ENCODE measurements around the gene RELB.
"Not testable (repeated sequence)": the region's sequence is repeated elsewhere in the genome, so short reads cannot be mapped to it uniquely, and the experiment has no call there.

The RELB gene

DNA sequence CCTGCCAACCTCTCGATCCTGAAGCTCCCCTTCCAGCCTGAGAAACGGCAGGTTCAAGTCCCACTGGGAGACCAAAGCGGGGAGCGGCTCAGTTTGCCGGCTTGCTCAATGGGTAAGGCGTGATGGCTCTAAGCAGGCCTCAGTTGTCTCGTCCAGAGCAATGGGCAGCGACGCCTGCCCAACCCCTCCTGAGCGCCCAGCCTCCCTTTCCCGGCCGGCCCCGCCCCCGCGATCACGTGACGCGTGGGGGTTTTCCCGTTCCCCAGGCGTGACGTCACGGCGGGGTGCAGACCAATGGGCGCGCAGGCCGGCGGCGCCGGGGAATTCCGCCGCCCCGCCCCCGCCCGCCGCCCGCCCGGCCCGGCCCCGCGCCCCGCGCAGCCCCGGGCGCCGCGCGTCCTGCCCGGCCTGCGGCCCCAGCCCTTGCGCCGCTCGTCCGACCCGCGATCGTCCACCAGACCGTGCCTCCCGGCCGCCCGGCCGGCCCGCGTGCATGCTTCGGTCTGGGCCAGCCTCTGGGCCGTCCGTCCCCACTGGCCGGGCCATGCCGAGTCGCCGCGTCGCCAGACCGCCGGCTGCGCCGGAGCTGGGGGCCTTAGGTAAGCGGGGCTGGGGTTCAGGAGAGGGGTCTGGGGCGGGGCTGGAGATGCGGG, at the start of gene RELB:
Gene RELB, plus strand, starts transcription at position 378 of the 653 bp plus-strand sequence. Its CDS starts 116 bp downstream, at position 494.
- peak within 1 kb of the TSS; percentile 79 for H3K27ac Mint-ChIP-seq
- peak; percentile 83 for ATAC-seq
- peaks cover 18% of the 10 kb centered on the region for H3K4me1 Mint-ChIP-seq
- peaks cover 14% of the 10 kb centered on the region for H3K36me3 Mint-ChIP-seq
- no peaks in the 10 kb centered on the region for H3K27me3 Mint-ChIP-seq
- no peaks in the 10 kb centered on the region for H3K9me3 Mint-ChIP-seq
- H3K4me3 Mint-ChIP-seq: peak within 1 kb of the TSS; percentile 80

DNA sequence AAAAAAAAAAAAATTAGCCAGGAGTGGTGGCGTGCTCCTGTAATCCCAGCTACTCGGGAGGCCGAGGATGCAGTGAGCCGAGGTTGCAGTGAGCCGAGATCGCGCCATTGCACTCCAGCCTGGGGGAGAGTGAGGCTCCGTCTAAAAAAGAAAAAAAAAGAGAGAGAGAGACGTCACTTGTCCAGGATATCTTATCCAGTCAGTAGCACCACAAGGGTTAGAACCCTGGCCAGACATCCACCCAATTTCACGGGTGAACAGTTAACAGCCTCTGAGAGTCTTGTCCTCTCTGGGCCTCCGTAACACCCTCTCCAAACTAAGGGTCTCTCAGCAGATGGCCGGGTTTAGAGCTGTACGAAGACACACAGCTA, 47.0 kb upstream of the RELB start:
- H3K4me1 Mint-ChIP-seq: peaks cover 46% of the 10 kb centered on the region
- H3K36me3 Mint-ChIP-seq: no peaks in the 10 kb centered on the region
- H3K27ac Mint-ChIP-seq: peak overlapping the region; percentile 91
- peak overlapping the region; percentile 99 for H3K4me3 Mint-ChIP-seq
- H3K27me3 Mint-ChIP-seq: no peaks in the 10 kb centered on the region
- H3K9me3 Mint-ChIP-seq: no peaks in the 10 kb centered on the region
- ATAC-seq: peak; percentile 4

- peak; percentile 97 for ATAC-seq
- Mint-ChIP-seq H3K4me3 (peak within 1 kb of the TSS; percentile 99), H3K9me3 (no peaks in the 10 kb centered on the region), H3K36me3 (peaks cover 3% of the 10 kb centered on the region), H3K4me1 (peaks cover 52% of the 10 kb centered on the region), H3K27ac (peak within 1 kb of the TSS; percentile 91), H3K27me3 (no peaks in the 10 kb centered on the region)
These were observed 46.4 kb upstream of the RELB start, which contains the start of gene CLPTM1 for GRCh38 chr19:44954649-44955504. TSS of gene CLPTM1 (plus strand) at chr19:44955380. CDS start at chr19:44955396, 16 bp downstream.

GRCh38 chr19:44955505-44956439, 45.5 kb upstream of the RELB start:
- H3K4me1 Mint-ChIP-seq: peaks cover 61% of the 10 kb centered on the region
- H3K27me3 Mint-ChIP-seq: no peaks in the 10 kb centered on the region
- H3K9me3 Mint-ChIP-seq: no peaks in the 10 kb centered on the region
- H3K4me3 Mint-ChIP-seq: peak overlapping the region; percentile 99
- H3K27ac Mint-ChIP-seq: peak overlapping the region; percentile 91
- no peak for ATAC-seq
- peaks cover 12% of the 10 kb centered on the region for H3K36me3 Mint-ChIP-seq

DNA sequence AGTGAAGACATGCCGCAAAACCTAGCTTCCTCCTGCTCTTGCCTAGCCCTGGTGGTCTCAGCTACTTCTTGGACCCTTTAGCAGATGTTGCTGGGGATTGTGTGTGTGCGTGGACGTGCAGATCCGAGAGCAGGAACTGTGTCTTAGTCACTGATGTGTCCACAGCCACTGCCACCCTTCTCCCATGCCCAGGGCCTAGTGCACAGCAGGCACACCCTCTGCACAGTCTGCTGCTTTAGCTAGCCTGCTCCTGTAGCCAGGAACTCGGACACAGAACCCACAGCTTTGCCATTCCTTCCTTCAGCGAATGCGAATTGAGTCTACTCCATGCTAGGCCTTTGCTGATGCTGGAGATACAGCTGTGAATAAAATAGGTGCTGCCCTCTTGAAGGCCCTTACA, 43.7 kb upstream of the RELB start:
- Mint-ChIP-seq H3K4me3 (no peak overlapping the region), H3K36me3 (peaks cover 19% of the 10 kb centered on the region)
- no peak for ATAC-seq

DNA sequence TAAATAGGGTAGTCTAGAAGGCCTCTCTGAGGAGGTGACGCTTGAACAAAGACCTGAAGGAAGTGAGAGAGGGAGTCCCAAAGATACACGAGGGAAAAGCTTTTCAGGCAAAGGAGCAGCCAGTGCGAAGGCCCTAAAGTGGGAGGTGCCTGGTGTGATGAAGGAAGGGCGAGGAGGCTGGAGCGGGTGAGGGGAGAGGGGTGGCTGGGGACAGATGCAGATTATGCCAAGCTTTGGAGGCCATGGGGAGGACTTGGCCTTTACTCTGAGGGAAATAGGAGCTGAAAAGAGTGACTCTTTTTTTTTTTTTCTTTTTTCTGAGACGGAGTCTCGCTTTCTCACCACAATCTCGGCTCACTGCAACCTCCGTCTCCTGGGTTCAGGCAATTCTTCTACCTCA, 43.2 kb upstream of the RELB start:
- no peak for ATAC-seq
- Mint-ChIP-seq H3K36me3 (peaks cover 21% of the 10 kb centered on the region), H3K27me3 (no peaks in the 10 kb centered on the region), H3K27ac (peak overlapping the region; percentile 91), H3K9me3 (no peaks in the 10 kb centered on the region), H3K4me3 (no peak overlapping the region), H3K4me1 (peaks cover 74% of the 10 kb centered on the region)

More for the DNA sequence above, 43.7 kb upstream of the RELB start:
- no peaks in the 10 kb centered on the region for H3K9me3 Mint-ChIP-seq
- H3K27me3 Mint-ChIP-seq: no peaks in the 10 kb centered on the region
- peaks cover 72% of the 10 kb centered on the region for H3K4me1 Mint-ChIP-seq
- H3K27ac Mint-ChIP-seq: peak overlapping the region; percentile 91

- Mint-ChIP-seq H3K4me1 (peaks cover 67% of the 10 kb centered on the region), H3K36me3 (peaks cover 26% of the 10 kb centered on the region), H3K9me3 (no peaks in the 10 kb centered on the region), H3K27ac (peak overlapping the region; percentile 92), H3K4me3 (no peak overlapping the region), H3K27me3 (no peaks in the 10 kb centered on the region)
- no peak for ATAC-seq
These were observed 41.6 kb upstream of the RELB start for GRCh38 chr19:44959691-44960090.

GRCh38 chr19:44960906-44961728, 40.1 kb upstream of the RELB start:
- Mint-ChIP-seq H3K4me3 (peak overlapping the region; percentile 53), H3K27ac (peak overlapping the region; percentile 92), H3K4me1 (peaks cover 63% of the 10 kb centered on the region), H3K27me3 (no peaks in the 10 kb centered on the region), H3K36me3 (peaks cover 32% of the 10 kb centered on the region), H3K9me3 (no peaks in the 10 kb centered on the region)
- ATAC-seq: peak; percentile 90

DNA sequence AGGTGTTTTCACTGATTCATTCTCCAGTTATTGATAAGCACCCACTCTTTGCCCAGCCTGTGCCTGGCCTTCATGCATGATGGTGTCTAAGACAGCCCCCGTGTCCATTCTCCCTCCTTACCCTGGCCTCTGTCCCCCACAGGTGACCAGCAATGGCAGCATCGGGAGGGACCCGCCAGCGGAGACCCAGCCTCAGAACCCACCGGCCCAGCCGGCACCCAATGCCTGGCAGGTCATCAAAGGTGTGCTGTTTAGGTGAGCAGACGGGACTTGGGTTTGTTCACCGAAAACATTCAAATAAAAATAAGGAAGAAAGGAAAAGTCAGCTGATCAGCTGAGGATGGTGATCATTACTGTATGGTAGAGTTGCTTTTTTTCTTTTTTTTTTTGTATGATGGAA, 39.4 kb upstream of the RELB start:
- Mint-ChIP-seq H3K36me3 (peaks cover 36% of the 10 kb centered on the region), H3K4me3 (peak overlapping the region; percentile 53), H3K9me3 (no peaks in the 10 kb centered on the region), H3K4me1 (peaks cover 56% of the 10 kb centered on the region), H3K27me3 (no peaks in the 10 kb centered on the region), H3K27ac (peak overlapping the region; percentile 92)
- ATAC-seq: no peak

DNA sequence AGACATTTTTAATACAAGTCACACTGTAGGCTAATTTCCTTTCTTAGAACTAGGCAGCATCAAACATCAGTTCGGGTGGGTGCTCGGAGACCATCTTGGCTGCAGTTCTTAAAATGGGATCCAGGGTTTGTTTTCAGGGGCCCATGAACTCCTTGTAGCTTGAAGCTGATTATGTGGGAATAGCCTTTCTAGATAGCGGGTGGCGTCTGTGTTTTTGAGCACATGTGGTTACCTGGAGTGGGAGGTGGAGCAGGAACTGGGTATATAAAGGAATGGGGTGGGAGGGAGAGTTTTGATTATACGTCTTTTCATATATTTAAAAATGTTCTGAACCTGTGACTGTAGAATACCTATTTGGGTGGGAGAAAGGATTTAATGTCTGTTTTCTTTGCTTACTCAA, 33.1 kb upstream of the RELB start:
- Mint-ChIP-seq H3K36me3 (peaks cover 29% of the 10 kb centered on the region), H3K27ac (no peak overlapping the region), H3K9me3 (no peaks in the 10 kb centered on the region), H3K27me3 (no peaks in the 10 kb centered on the region), H3K4me3 (no peak overlapping the region), H3K4me1 (peaks cover 7% of the 10 kb centered on the region)
- ATAC-seq: no peak

DNA sequence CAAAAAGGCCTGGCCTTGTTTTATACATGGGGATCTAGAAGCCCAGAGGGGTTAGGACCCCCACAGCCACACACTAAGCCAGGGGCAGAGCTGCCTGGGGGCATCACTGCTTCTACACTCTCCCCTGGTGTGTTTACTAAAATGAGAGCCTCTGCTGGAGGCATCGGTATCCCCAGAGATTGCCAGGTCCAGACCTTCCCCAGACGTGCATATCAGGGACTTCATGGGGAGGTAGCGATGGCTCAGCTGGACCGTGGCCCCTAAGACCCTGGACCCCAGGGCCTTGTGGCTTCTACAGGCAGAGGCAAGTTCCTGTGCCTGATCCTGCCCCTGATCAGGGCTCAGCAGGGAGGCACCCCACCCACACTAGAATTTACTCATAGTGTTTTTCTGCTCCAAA, 32.6 kb upstream of the RELB start:
- H3K9me3 Mint-ChIP-seq: no peaks in the 10 kb centered on the region
- H3K27me3 Mint-ChIP-seq: no peaks in the 10 kb centered on the region
- H3K4me1 Mint-ChIP-seq: peaks cover 12% of the 10 kb centered on the region
- no peak overlapping the region for H3K27ac Mint-ChIP-seq
- no peak for ATAC-seq
- H3K36me3 Mint-ChIP-seq: peaks cover 34% of the 10 kb centered on the region
- H3K4me3 Mint-ChIP-seq: no peak overlapping the region

DNA sequence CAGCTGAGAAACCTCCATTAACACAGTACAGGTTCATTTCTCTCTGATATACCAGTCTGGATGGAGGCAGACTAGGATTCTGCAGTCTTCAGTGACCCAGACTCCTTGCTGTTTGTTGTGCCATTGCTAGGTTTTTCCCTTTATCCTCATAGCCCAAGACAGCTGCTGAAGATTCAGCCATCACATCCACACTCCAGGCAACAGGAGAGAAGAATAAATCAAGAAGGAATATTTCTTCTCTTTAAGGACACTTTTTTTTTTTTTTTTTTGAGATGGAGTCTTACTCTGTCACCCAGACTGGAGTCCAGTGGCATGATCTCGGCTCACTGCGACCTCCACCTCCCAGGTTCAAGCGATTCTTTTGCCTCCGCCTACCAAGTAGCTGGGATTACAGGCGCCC, 31.8 kb upstream of the RELB start:
- H3K9me3 Mint-ChIP-seq: no peaks in the 10 kb centered on the region
- H3K27me3 Mint-ChIP-seq: no peaks in the 10 kb centered on the region
- H3K27ac Mint-ChIP-seq: no peak overlapping the region
- ATAC-seq: no peak
- peaks cover 38% of the 10 kb centered on the region for H3K36me3 Mint-ChIP-seq
- peaks cover 11% of the 10 kb centered on the region for H3K4me1 Mint-ChIP-seq
- no peak overlapping the region for H3K4me3 Mint-ChIP-seq

DNA sequence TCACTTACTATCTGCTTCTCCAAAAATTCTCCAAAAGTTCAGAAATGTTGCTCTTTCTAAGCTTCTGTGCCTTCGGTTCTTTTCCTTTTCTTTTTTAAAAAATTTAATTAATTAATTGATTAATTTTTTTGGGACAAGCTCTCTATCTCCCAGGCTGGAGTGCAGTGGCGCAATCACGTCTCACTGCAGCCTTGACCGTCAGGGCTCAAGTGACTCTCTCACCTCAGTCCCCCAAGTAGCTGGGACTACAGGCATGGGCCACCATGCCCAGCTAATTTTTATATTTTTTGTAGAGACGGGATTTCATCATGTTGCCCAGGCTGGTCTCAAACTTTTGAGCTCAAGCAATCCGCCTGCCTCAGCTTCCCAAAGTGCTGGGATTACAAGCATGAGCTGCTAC, 29.8 kb upstream of the RELB start:
- ATAC-seq, H3K4me1 Mint-ChIP-seq, H3K4me3 Mint-ChIP-seq, H3K9me3 Mint-ChIP-seq, H3K27ac Mint-ChIP-seq, H3K27me3 Mint-ChIP-seq: not testable (repeated sequence)
- H3K36me3 Mint-ChIP-seq: peaks cover 34% of the 10 kb centered on the region

DNA sequence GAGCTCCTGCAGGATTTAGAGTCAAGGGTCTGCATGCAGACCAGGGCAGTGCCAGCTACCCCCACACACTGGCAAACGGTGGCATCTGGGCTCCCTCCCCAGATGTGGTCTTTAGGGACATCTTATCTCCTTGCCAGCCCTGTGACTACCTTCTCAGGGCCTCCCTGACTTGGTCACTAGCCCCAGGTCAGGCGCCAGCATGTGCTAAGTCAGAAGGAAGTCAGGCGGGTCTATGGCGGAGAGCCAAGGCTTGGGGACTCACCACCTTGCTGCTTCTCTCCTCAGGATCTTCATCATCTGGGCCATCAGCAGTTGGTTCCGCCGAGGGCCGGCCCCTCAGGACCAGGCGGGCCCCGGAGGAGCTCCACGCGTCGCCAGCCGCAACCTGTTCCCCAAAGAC, 28.5 kb upstream of the RELB start:
- Mint-ChIP-seq H3K27ac (no peak overlapping the region), H3K9me3 (no peaks in the 10 kb centered on the region), H3K27me3 (no peaks in the 10 kb centered on the region), H3K36me3 (peaks cover 33% of the 10 kb centered on the region), H3K4me3 (no peak overlapping the region), H3K4me1 (peaks cover 7% of the 10 kb centered on the region)
- no peak for ATAC-seq
